Adrenal gland (tissue), 5 donors: Measurements from ENCODE around the gene MDC1.

Source experiments
- CTCF ChIP-seq, 6 experiments: fragments of 450-650 bp in 4 of 6; fragments of 200-600 bp in 2 of 6; sonication (generic) in 1 of 6; IDR thresholded peaks; 1 replicate in 5 of 6; 2 replicates in 1 of 6; pipeline versions ENCODE4 v1.5.1 to v1.8.0; 2016 to 2021; ENCODE audit warnings: antibody characterized with exemption in 6 of 6, mild to moderate bottlenecking in 2 of 6, moderate library complexity in 1 of 6
- POLR2A ChIP-seq, 2 donors: fragments of 450-650 bp; IDR thresholded peaks; one replicate each; pipeline ENCODE4 v1.6.1; 2017; ENCODE audit warnings: antibody characterized with exemption in 2 of 2, mild to moderate bottlenecking in 2 of 2, moderate library complexity in 1 of 2
- donor health status: DM: no; HTN: no; CAD: no.

GRCh38 chr6:30766461-30767157 is 49.5 kb upstream of the MDC1 start:
- no peak for TF ChIP-seq CTCF (IDR thresholded peaks at IDR 0.05)
- no peak for TF ChIP-seq POLR2A (IDR thresholded peaks at IDR 0.05)
